ENCODE measurements around the gene FRMD4A.

FRMD4A gene

GRCh38 chr10:13651969-13652720, 678.6 kb downstream of the FRMD4A start:
- Histone ChIP-seq H3K4me3 (ENCODE audit: low read length) (no peak overlapping the region), H3K27me3 (ENCODE audit: control insufficient read depth, insufficient read depth, low read length) (no peaks in the 10 kb centered on the region), H3K36me3 (ENCODE audit: control insufficient read depth, insufficient read depth, low read length) (peaks cover 28% of the 10 kb centered on the region), H3K9ac (ENCODE audit: low read length) (no peak overlapping the region), H3K27ac (ENCODE audit: low read depth, low read length) (no peak overlapping the region), H3K4me1 (ENCODE audit: control insufficient read depth, insufficient read depth, low read length) (no peaks in the 10 kb centered on the region)

- H3K27ac ChIP-seq (ENCODE audit: low read depth, low read length), result no peak overlapping the region
- no peak overlapping the region for H3K4me3 ChIP-seq (ENCODE audit: low read length)
- H3K27me3 ChIP-seq (ENCODE audit: control insufficient read depth, insufficient read depth, low read length), result no peaks in the 10 kb centered on the region
- no peak overlapping the region for H3K9ac ChIP-seq (ENCODE audit: low read length)
- peaks cover 32% of the 10 kb centered on the region for H3K36me3 ChIP-seq (ENCODE audit: control insufficient read depth, insufficient read depth, low read length)
- H3K4me1 ChIP-seq (ENCODE audit: control insufficient read depth, insufficient read depth, low read length), result no peaks in the 10 kb centered on the region
Observed at GRCh38 chr10:13650961-13651360, 679.8 kb downstream of the FRMD4A start.

- no peaks in the 10 kb centered on the region for H3K4me1 ChIP-seq (ENCODE audit: control insufficient read depth, insufficient read depth, low read length)
- H3K9ac ChIP-seq (ENCODE audit: low read length), result no peak overlapping the region
- no peak overlapping the region for H3K27ac ChIP-seq (ENCODE audit: low read depth, low read length)
- H3K4me3 ChIP-seq (ENCODE audit: low read length), result no peak overlapping the region
- no peaks in the 10 kb centered on the region for H3K27me3 ChIP-seq (ENCODE audit: control insufficient read depth, insufficient read depth, low read length)
- H3K36me3 ChIP-seq (ENCODE audit: control insufficient read depth, insufficient read depth, low read length), result peaks cover 34% of the 10 kb centered on the region
Observed at GRCh38 chr10:13649844-13650520, 680.7 kb downstream of the FRMD4A start.

- no peak overlapping the region for H3K4me3 ChIP-seq (ENCODE audit: low read length)
- no peak overlapping the region for H3K9ac ChIP-seq (ENCODE audit: low read length)
- peaks cover 20% of the 10 kb centered on the region for H3K36me3 ChIP-seq (ENCODE audit: control insufficient read depth, insufficient read depth, low read length)
- no peaks in the 10 kb centered on the region for H3K4me1 ChIP-seq (ENCODE audit: control insufficient read depth, insufficient read depth, low read length)
- no peaks in the 10 kb centered on the region for H3K27me3 ChIP-seq (ENCODE audit: control insufficient read depth, insufficient read depth, low read length)
- H3K27ac ChIP-seq (ENCODE audit: low read depth, low read length), result no peak overlapping the region
Observed at GRCh38 chr10:13648425-13648824, 682.3 kb downstream of the FRMD4A start.

DNA sequence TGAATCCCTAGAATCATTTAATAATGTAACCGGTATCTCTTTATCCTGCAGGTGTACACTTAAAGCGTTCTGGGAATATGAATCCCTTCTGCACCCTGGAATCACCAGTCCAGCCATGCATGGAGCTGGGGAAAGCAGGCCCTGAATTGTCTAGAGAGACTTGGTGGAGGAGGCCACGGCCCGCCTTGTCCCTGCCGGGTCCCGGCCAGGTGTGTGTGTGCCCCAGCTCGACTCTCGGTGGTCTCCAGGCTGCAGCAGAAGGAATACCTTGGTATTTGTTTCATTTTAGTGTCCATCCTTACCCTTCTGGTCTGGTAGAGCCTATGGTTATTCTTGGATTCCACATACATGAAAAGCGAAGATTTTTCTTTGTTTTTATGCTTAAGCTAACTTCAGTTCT, 685.9 kb downstream of the FRMD4A start:
- Histone ChIP-seq H3K36me3 (ENCODE audit: control insufficient read depth, insufficient read depth, low read length) (peaks cover 16% of the 10 kb centered on the region), H3K27ac (ENCODE audit: low read depth, low read length) (no peak overlapping the region), H3K4me3 (ENCODE audit: low read length) (no peak overlapping the region), H3K9ac (ENCODE audit: low read length) (no peak overlapping the region), H3K4me1 (ENCODE audit: control insufficient read depth, insufficient read depth, low read length) (no peaks in the 10 kb centered on the region), H3K27me3 (ENCODE audit: control insufficient read depth, insufficient read depth, low read length) (no peaks in the 10 kb centered on the region)

DNA sequence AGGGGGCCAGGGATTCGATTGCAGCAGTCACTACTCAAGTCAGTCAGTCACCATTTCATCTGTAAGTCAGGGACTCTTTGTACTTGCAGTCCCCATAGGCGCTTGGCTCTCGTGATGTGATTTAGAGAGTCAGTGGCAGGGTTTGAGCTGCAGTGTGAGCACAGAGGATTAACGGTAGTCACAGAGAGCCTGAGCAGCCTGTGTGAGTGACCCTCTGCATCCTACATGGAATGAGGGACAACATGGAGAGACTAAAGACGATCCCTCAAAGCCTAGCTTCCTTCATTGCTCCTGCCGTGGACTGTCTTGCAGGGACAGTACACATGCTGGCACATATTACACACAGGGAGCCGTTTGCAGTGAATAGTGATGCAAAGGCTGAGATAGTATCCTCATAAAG, 687.7 kb downstream of the FRMD4A start:
- peaks cover 16% of the 10 kb centered on the region for H3K36me3 ChIP-seq (ENCODE audit: control insufficient read depth, insufficient read depth, low read length)

GRCh38 chr10:13642293-13642692, 688.4 kb downstream of the FRMD4A start:
- Histone ChIP-seq H3K27me3 (ENCODE audit: control insufficient read depth, insufficient read depth, low read length) (no peaks in the 10 kb centered on the region), H3K4me3 (ENCODE audit: low read length) (no peak overlapping the region), H3K4me1 (ENCODE audit: control insufficient read depth, insufficient read depth, low read length) (no peaks in the 10 kb centered on the region), H3K27ac (ENCODE audit: low read depth, low read length) (no peak overlapping the region), H3K36me3 (ENCODE audit: control insufficient read depth, insufficient read depth, low read length) (peaks cover 16% of the 10 kb centered on the region), H3K9ac (ENCODE audit: low read length) (no peak overlapping the region)

More for the DNA sequence above, 687.7 kb downstream of the FRMD4A start:
- Histone ChIP-seq H3K4me1 (ENCODE audit: control insufficient read depth, insufficient read depth, low read length) (no peaks in the 10 kb centered on the region), H3K27me3 (ENCODE audit: control insufficient read depth, insufficient read depth, low read length) (no peaks in the 10 kb centered on the region), H3K9ac (ENCODE audit: low read length) (no peak overlapping the region), H3K27ac (ENCODE audit: low read depth, low read length) (no peak overlapping the region), H3K4me3 (ENCODE audit: low read length) (no peak overlapping the region)

- Histone ChIP-seq H3K36me3 (ENCODE audit: control insufficient read depth, insufficient read depth, low read length) (peaks cover 4% of the 10 kb centered on the region), H3K27me3 (ENCODE audit: control insufficient read depth, insufficient read depth, low read length) (no peaks in the 10 kb centered on the region), H3K4me1 (ENCODE audit: control insufficient read depth, insufficient read depth, low read length) (peaks cover 15% of the 10 kb centered on the region), H3K9ac (ENCODE audit: low read length) (no peak overlapping the region), H3K27ac (ENCODE audit: low read depth, low read length) (no peak overlapping the region), H3K4me3 (ENCODE audit: low read length) (no peak overlapping the region)
Observed at GRCh38 chr10:13637894-13638293, 692.8 kb downstream of the FRMD4A start.

DNA sequence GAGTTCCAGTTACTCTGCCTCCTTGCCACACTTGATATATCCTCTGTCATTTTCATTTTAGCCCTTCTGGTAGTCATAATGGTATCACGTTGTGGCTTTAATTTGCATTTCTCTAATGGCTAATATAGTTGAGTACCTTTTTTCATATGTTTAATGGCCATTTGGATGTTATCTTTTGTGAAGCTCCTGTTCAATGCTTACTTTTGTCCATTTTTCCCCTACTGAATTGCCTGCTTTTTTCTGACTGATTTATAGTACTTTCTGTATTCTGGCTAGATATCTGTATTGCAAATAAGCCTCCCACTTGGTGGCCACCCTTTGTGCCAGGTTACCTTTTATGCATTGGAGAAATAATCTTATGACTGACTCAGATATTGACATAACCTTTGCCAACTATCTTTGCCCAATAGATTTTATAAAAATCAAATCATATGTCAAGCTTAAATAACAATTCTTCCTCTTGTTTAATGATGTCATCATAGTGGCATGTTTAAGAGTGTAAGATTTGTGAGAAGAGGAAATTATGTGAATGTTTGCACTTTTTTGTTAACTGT, 693.3 kb downstream of the FRMD4A start:
- no peak overlapping the region for H3K4me3 ChIP-seq (ENCODE audit: low read length)
- no peak overlapping the region for H3K27ac ChIP-seq (ENCODE audit: low read depth, low read length)
- H3K27me3 ChIP-seq (ENCODE audit: control insufficient read depth, insufficient read depth, low read length), result no peaks in the 10 kb centered on the region
- H3K36me3 ChIP-seq (ENCODE audit: control insufficient read depth, insufficient read depth, low read length), result peaks cover 4% of the 10 kb centered on the region
- no peak overlapping the region for H3K9ac ChIP-seq (ENCODE audit: low read length)
- H3K4me1 ChIP-seq (ENCODE audit: control insufficient read depth, insufficient read depth, low read length), result peaks cover 21% of the 10 kb centered on the region

- Histone ChIP-seq H3K27ac (ENCODE audit: low read depth, low read length) (no peak overlapping the region), H3K4me3 (ENCODE audit: low read length) (no peak overlapping the region), H3K36me3 (ENCODE audit: control insufficient read depth, insufficient read depth, low read length) (no peaks in the 10 kb centered on the region), H3K9ac (ENCODE audit: low read length) (no peak overlapping the region), H3K4me1 (ENCODE audit: control insufficient read depth, insufficient read depth, low read length) (peaks cover 23% of the 10 kb centered on the region), H3K27me3 (ENCODE audit: control insufficient read depth, insufficient read depth, low read length) (no peaks in the 10 kb centered on the region)
Observed at GRCh38 chr10:13636776-13637175, 693.9 kb downstream of the FRMD4A start.

DNA sequence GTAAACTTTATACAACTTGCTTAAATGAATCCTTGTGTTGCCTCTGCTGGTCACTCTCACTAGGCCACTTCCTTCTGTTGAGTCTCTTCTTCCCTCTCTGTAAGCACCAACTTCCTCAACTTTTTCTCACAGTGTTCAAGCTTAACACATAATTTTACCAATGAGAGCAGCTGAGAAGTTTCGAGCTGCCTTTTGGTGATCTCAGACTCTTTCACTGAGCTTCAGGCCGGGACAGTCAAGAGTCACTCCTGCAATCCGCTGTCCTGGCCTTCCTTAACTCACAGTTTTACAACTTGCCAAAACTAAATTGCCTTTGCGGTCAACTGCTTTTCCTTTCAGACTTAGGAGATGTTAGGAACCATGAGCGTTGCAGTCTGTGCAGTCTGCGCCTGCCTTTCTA, 696.5 kb downstream of the FRMD4A start:
- Histone ChIP-seq H3K27me3 (ENCODE audit: control insufficient read depth, insufficient read depth, low read length) (no peaks in the 10 kb centered on the region), H3K4me1 (ENCODE audit: control insufficient read depth, insufficient read depth, low read length) (peaks cover 23% of the 10 kb centered on the region), H3K9ac (ENCODE audit: low read length) (no peak overlapping the region), H3K27ac (ENCODE audit: low read depth, low read length) (peak overlapping the region; percentile 87), H3K4me3 (ENCODE audit: low read length) (no peak overlapping the region), H3K36me3 (ENCODE audit: control insufficient read depth, insufficient read depth, low read length) (peaks cover 6% of the 10 kb centered on the region)

- Histone ChIP-seq H3K27me3 (ENCODE audit: control insufficient read depth, insufficient read depth, low read length) (no peaks in the 10 kb centered on the region), H3K27ac (ENCODE audit: low read depth, low read length) (peak overlapping the region; percentile 87), H3K36me3 (ENCODE audit: control insufficient read depth, insufficient read depth, low read length) (peaks cover 6% of the 10 kb centered on the region), H3K4me3 (ENCODE audit: low read length) (peak overlapping the region; percentile 17), H3K9ac (ENCODE audit: low read length) (no peak overlapping the region), H3K4me1 (ENCODE audit: control insufficient read depth, insufficient read depth, low read length) (peaks cover 26% of the 10 kb centered on the region)
Observed at GRCh38 chr10:13633689-13634088, 697.0 kb downstream of the FRMD4A start.
